Mononuclear cell (primary cell): ENCODE data around the gene PDGFRB. TPM values are rescaled to one million over a fixed set of nuclear protein-coding genes. Genes with fewer than 3 reads are reported as not detected.
A peak's percentile ranks its signal among the peaks of the same experiment; 100 is the strongest.

Experiments used
- H3K27me3 ChIP-seq: 2 replicates; pipeline ENCODE4 v1.6.0; 2011; ENCODE audit warnings: low read length, control low read depth; ENCODE audit not compliant: insufficient read depth
- H3K4me1 ChIP-seq: 2 replicates; pipeline ENCODE4 v1.5.1; 2011; ENCODE audit warnings: mild to moderate bottlenecking, low read length, control low read depth; ENCODE audit not compliant: insufficient read depth
- H3K4me3 ChIP-seq: 2 replicates; pipeline ENCODE4 v1.5.1; 2011; ENCODE audit warnings: mild to moderate bottlenecking, low read length, moderate library complexity
- H3K9me3 ChIP-seq: 2 replicates; pipeline ENCODE4 v1.5.1; 2011; ENCODE audit warnings: low read depth, mild to moderate bottlenecking, control low read depth, low read length
- total RNA-seq: library from RNA; depleted of rRNA; stranded (reverse); fragments of >200 nt; gene quantifications from one replicate; pipeline ENCODE4 v1.2.3, GENCODE V29; 2012

Gene PDGFRB
- total RNA-seq, 1 donor, result 0.94 TPM

- Histone ChIP-seq H3K4me1 (no peaks in the 10 kb centered on the region), H3K9me3 (no peaks in the 10 kb centered on the region), H3K4me3 (no peak overlapping the region), H3K27me3 (peaks cover 8% of the 10 kb centered on the region)
Observed at GRCh38 chr5:150161242-150162141, 5.8 kb upstream of the PDGFRB start.

GRCh38 chr5:150160448-150161081 is 4.9 kb upstream of the PDGFRB start:
- Histone ChIP-seq H3K4me1 (peaks cover 8% of the 10 kb centered on the region), H3K9me3 (no peaks in the 10 kb centered on the region), H3K27me3 (peaks cover 3% of the 10 kb centered on the region), H3K4me3 (no peak overlapping the region)

GRCh38 chr5:150159741-150160179 is 4.1 kb upstream of the PDGFRB start:
- Histone ChIP-seq H3K27me3 (peaks cover 7% of the 10 kb centered on the region), H3K9me3 (no peaks in the 10 kb centered on the region), H3K4me3 (no peak overlapping the region), H3K4me1 (peaks cover 12% of the 10 kb centered on the region)

- Histone ChIP-seq H3K27me3 (peaks cover 7% of the 10 kb centered on the region), H3K9me3 (no peaks in the 10 kb centered on the region), H3K4me1 (peaks cover 12% of the 10 kb centered on the region), H3K4me3 (no peak overlapping the region)
Observed at GRCh38 chr5:150159031-150159430, 3.4 kb upstream of the PDGFRB start.

GRCh38 chr5:150158170-150158949 is 2.7 kb upstream of the PDGFRB start:
- H3K4me1 ChIP-seq, result peaks cover 12% of the 10 kb centered on the region
- no peaks in the 10 kb centered on the region for H3K9me3 ChIP-seq
- H3K4me3 ChIP-seq, result no peak overlapping the region
- H3K27me3 ChIP-seq, result peaks cover 7% of the 10 kb centered on the region

GRCh38 chr5:150157168-150157567 is 1.5 kb upstream of the PDGFRB start:
- peaks cover 7% of the 10 kb centered on the region for H3K27me3 ChIP-seq
- H3K4me1 ChIP-seq, result peaks cover 12% of the 10 kb centered on the region
- no peak overlapping the region for H3K4me3 ChIP-seq
- H3K9me3 ChIP-seq, result no peaks in the 10 kb centered on the region

GRCh38 chr5:150156540-150156939 is 895 bp upstream of the PDGFRB start:
- Histone ChIP-seq H3K4me1 (peaks cover 12% of the 10 kb centered on the region), H3K9me3 (no peaks in the 10 kb centered on the region), H3K27me3 (peaks cover 7% of the 10 kb centered on the region), H3K4me3 (no peak overlapping the region)

- Histone ChIP-seq H3K9me3 (no peaks in the 10 kb centered on the region), H3K27me3 (peaks cover 7% of the 10 kb centered on the region), H3K4me1 (peaks cover 12% of the 10 kb centered on the region), H3K4me3 (peak overlapping the region; percentile 27)
Observed at GRCh38 chr5:150156027-150156368, 353 bp upstream of the PDGFRB start.

- Histone ChIP-seq H3K27me3 (peaks cover 7% of the 10 kb centered on the region), H3K4me3 (no peak overlapping the region), H3K4me1 (peaks cover 12% of the 10 kb centered on the region), H3K9me3 (no peaks in the 10 kb centered on the region)
Observed at GRCh38 chr5:150154618-150155128, 972 bp downstream of the PDGFRB start.

GRCh38 chr5:150153957-150154617 is 1.6 kb downstream of the PDGFRB start:
- no peaks in the 10 kb centered on the region for H3K9me3 ChIP-seq
- peaks cover 12% of the 10 kb centered on the region for H3K4me1 ChIP-seq
- H3K27me3 ChIP-seq, result peaks cover 7% of the 10 kb centered on the region
- no peak overlapping the region for H3K4me3 ChIP-seq

- peaks cover 12% of the 10 kb centered on the region for H3K4me1 ChIP-seq
- H3K27me3 ChIP-seq, result peaks cover 7% of the 10 kb centered on the region
- H3K4me3 ChIP-seq, result no peak overlapping the region
- no peaks in the 10 kb centered on the region for H3K9me3 ChIP-seq
Observed at GRCh38 chr5:150153483-150153882, 2.2 kb downstream of the PDGFRB start.

GRCh38 chr5:150152636-150153462 is 2.8 kb downstream of the PDGFRB start:
- H3K4me1 ChIP-seq, result peaks cover 12% of the 10 kb centered on the region
- no peak overlapping the region for H3K4me3 ChIP-seq

GRCh38 chr5:150149618-150150017 is 6.0 kb downstream of the PDGFRB start:
- Histone ChIP-seq H3K4me3 (no peak overlapping the region), H3K27me3 (no peaks in the 10 kb centered on the region), H3K9me3 (no peaks in the 10 kb centered on the region), H3K4me1 (peaks cover 9% of the 10 kb centered on the region)

More at GRCh38 chr5:150152636-150153462, 2.8 kb downstream of the PDGFRB start:
- peaks cover 7% of the 10 kb centered on the region for H3K27me3 ChIP-seq
- no peaks in the 10 kb centered on the region for H3K9me3 ChIP-seq
